Prostate gland (tissue), 2 donors: Measurements from ENCODE around the gene TRMT112. TPM values are rescaled to one million over a fixed set of nuclear protein-coding genes. Genes with fewer than 3 reads are reported as not detected.
A peak's percentile ranks its signal among the peaks of the same experiment; 100 is the strongest.

Experiments
- DNase-seq: peaks from one replicate; pipeline ENCODE4 v3.0.0-alpha.2; 2019; ENCODE audit warnings: low spot score
- H3K27ac ChIP-seq, 2 donors: fragments of 200-600 bp; sonication (generic); 2 replicates each; pipeline ENCODE4 v1.5.1; 2017 to 2019
- H3K27me3 ChIP-seq: fragments of 200-600 bp; sonication (generic); replicated peaks from 2 replicates; pipeline ENCODE4 v1.5.1; 2019; ENCODE audit not compliant: insufficient read depth
- H3K36me3 ChIP-seq, 2 donors: fragments of 200-600 bp; sonication (generic); 1 replicate in 1 of 2; 2 replicates in 1 of 2; pipeline versions ENCODE4 v1.5.1 to v1.8.1; 2017 to 2019
- H3K4me1 ChIP-seq: fragments of 200-600 bp; sonication (generic); replicated peaks from 2 replicates; pipeline ENCODE4 v1.5.1; 2019
- H3K4me3 ChIP-seq, 2 donors: fragments of 200-600 bp; sonication (generic); 2 replicates each; pipeline ENCODE4 v1.5.1; 2017 to 2019
- H3K9me3 ChIP-seq: fragments of 200-600 bp; sonication (generic); 2 replicates; pipeline ENCODE4 v1.5.1; 2017
- POLR2A ChIP-seq: fragments of 450-650 bp; IDR thresholded peaks from one replicate; pipeline ENCODE4 v1.6.1; 2016; ENCODE audit warnings: antibody characterized with exemption, mild to moderate bottlenecking
- POLR2AphosphoS5 ChIP-seq: sonication (generic); formaldehyde crosslinking; IDR thresholded peaks from one replicate; pipeline ENCODE4 v1.6.1; 2017; ENCODE audit warnings: antibody characterized with exemption
- WGBS: methylation state at CpG from one replicate; pipeline ENCODE4 v1.1.5; 2018; 5-methylcytosine and 5-hydroxymethylcytosine counted together
- intact Hi-C: fragments of 100-400 bp; cut with DNase I; formaldehyde crosslinking; loops from one replicate; pipeline ENCODE4 v1.14.2; 2022
- total RNA-seq, 2 donors: library from RNA; depleted of rRNA; stranded (reverse); fragments of >200 nt; gene quantifications; one replicate each; pipeline ENCODE4 v1.1.0, GENCODE V29; 2016
- TF ChIP-seq, protein P1 (sequence below), 4 experiments: fragments of 200-600 bp in 2 of 4; fragments of 450-650 bp in 2 of 4; sonication (generic) in 2 of 4; IDR thresholded peaks; 1 replicate in 3 of 4; 2 replicates in 1 of 4; pipeline ENCODE4 v1.5.1; 2016 to 2019; ENCODE audit warnings: antibody characterized with exemption in 4 of 4, mild to moderate bottlenecking in 2 of 4, moderate library complexity in 2 of 4

TRMT112 gene
- total RNA-seq, 2 donors from 2014 or later = 328 to 400 TPM

- no peak for DNase-seq
- intact Hi-C loops = no loop called here
- TF ChIP-seq, protein P1, sequence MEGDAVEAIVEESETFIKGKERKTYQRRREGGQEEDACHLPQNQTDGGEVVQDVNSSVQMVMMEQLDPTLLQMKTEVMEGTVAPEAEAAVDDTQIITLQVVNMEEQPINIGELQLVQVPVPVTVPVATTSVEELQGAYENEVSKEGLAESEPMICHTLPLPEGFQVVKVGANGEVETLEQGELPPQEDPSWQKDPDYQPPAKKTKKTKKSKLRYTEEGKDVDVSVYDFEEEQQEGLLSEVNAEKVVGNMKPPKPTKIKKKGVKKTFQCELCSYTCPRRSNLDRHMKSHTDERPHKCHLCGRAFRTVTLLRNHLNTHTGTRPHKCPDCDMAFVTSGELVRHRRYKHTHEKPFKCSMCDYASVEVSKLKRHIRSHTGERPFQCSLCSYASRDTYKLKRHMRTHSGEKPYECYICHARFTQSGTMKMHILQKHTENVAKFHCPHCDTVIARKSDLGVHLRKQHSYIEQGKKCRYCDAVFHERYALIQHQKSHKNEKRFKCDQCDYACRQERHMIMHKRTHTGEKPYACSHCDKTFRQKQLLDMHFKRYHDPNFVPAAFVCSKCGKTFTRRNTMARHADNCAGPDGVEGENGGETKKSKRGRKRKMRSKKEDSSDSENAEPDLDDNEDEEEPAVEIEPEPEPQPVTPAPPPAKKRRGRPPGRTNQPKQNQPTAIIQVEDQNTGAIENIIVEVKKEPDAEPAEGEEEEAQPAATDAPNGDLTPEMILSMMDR (IDR thresholded peaks at IDR 0.05) = no peak
- TF ChIP-seq POLR2A = no peak
- TF ChIP-seq POLR2AphosphoS5 = no peak
- peaks cover 2% of the 10 kb centered on the region for H3K4me1 ChIP-seq
- H3K27ac ChIP-seq = peak overlapping the region; percentile 75 to 78
- H3K36me3 ChIP-seq = no peaks in the 10 kb centered on the region
- H3K27me3 ChIP-seq = no peaks in the 10 kb centered on the region
- no peaks in the 10 kb centered on the region for H3K9me3 ChIP-seq
- H3K4me3 ChIP-seq = peak overlapping the region; percentile 53 to 69
- WGBS = 28% methylated on average over 9 of the region's 9 CpGs
These were observed 10.8 kb downstream of the TRMT112 start for GRCh38 chr11:64306563-64306875.

GRCh38 chr11:64305691-64306562 lies 11.4 kb downstream of the TRMT112 start:
- H3K27me3 ChIP-seq = no peaks in the 10 kb centered on the region
- H3K9me3 ChIP-seq = no peaks in the 10 kb centered on the region
- peak; percentile 38 for DNase-seq
- peak overlapping the region; percentile 75 to 78 for H3K27ac ChIP-seq
- H3K4me1 ChIP-seq = peaks cover 2% of the 10 kb centered on the region
- H3K4me3 ChIP-seq = peak overlapping the region; percentile 53 to 69
- intact Hi-C loops = no loop called here
- 2% methylated on average over 32 of the region's 71 CpGs for WGBS
- no peaks in the 10 kb centered on the region for H3K36me3 ChIP-seq
- TF ChIP-seq POLR2A (peak; percentile 69), POLR2AphosphoS5 (peak; percentile 41)
- TF ChIP-seq, protein P1 (IDR thresholded peaks at IDR 0.05) = peak in 2 of 4 experiments; percentile 38 to 40

GRCh38 chr11:64305075-64305690 lies 12.2 kb downstream of the TRMT112 start, which contains the start of gene ESRRA:
Gene ESRRA, plus strand, starts transcription at chr11:64305524. Its CDS starts 1,656 bp downstream, at chr11:64307180.
- H3K4me1 ChIP-seq = peaks cover 9% of the 10 kb centered on the region
- peak; percentile 100 for DNase-seq
- no peaks in the 10 kb centered on the region for H3K27me3 ChIP-seq
- no peaks in the 10 kb centered on the region for H3K36me3 ChIP-seq
- under 1% methylated on average over 77 of the region's 81 CpGs for WGBS
- peak; percentile 86 for TF ChIP-seq POLR2AphosphoS5
- TF ChIP-seq POLR2A = peak; percentile 47
- TF ChIP-seq, protein P1 (IDR thresholded peaks at IDR 0.05) = peak in 2 of 4 experiments; percentile 5 to 23
- intact Hi-C loops = no loop called here
- no peaks in the 10 kb centered on the region for H3K9me3 ChIP-seq
- peak within 1 kb of the TSS; percentile 53 to 69 for H3K4me3 ChIP-seq
- H3K27ac ChIP-seq = peak within 1 kb of the TSS; percentile 78 to 88

- TF ChIP-seq, protein P1 (IDR thresholded peaks at IDR 0.05) = peak; percentile 83 to 94 (median 89)
- TF ChIP-seq POLR2A = no peak
- TF ChIP-seq POLR2AphosphoS5 = peak; percentile 54
- H3K27me3 ChIP-seq = peaks cover 5% of the 10 kb centered on the region
- peak overlapping the region; percentile 78 to 88 for H3K27ac ChIP-seq
- intact Hi-C loops = loop anchor here (5.0 kb wide), 3 partner anchors 52 to 117 kb away; partner anchors contain the start of genes FERMT3, PLCB3 and STIP1
- H3K4me1 ChIP-seq = peaks cover 14% of the 10 kb centered on the region
- H3K9me3 ChIP-seq = no peaks in the 10 kb centered on the region
- WGBS = under 1% methylated on average over 46 of the region's 46 CpGs
- DNase-seq = peak; percentile 91
- peak overlapping the region; percentile 53 to 69 for H3K4me3 ChIP-seq
- no peaks in the 10 kb centered on the region for H3K36me3 ChIP-seq
These were observed 12.9 kb downstream of the TRMT112 start for GRCh38 chr11:64304316-64305072.
